Measurements from ENCODE around the gene MAP7D3.

Gene MAP7D3

DNA sequence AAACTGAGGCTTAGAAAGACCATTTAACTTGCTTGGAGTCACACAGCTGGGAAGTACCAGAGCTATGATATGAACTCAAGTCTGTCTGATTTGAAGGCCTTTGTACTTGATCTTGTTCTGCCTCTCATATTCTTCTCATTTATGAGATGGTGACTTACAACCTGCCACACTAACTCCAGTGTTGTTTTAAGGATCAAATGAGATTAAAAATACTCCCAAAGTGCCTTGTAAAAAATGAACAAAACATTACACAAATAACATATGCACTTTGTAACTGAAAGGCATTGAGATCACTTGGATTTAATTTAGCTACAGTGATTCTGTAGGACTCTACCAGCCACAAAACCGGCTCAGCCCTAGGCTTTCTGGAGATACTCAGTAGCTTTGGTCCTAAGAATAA is 15.6 kb upstream of the MAP7D3 start (continued):
- TF ChIP-seq, protein P1, sequence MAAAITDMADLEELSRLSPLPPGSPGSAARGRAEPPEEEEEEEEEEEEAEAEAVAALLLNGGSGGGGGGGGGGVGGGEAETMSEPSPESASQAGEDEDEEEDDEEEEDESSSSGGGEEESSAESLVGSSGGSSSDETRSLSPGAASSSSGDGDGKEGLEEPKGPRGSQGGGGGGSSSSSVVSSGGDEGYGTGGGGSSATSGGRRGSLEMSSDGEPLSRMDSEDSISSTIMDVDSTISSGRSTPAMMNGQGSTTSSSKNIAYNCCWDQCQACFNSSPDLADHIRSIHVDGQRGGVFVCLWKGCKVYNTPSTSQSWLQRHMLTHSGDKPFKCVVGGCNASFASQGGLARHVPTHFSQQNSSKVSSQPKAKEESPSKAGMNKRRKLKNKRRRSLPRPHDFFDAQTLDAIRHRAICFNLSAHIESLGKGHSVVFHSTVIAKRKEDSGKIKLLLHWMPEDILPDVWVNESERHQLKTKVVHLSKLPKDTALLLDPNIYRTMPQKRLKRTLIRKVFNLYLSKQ (tag by site-specific recombination; IDR thresholded peaks at IDR 0.05; ENCODE audit: borderline replicate concordance): no peak
- TF ChIP-seq ZBTB48 (tag by site-specific recombination; IDR thresholded peaks at IDR 0.05) (no peak), ZNF292 (tag by site-specific recombination; IDR thresholded peaks at IDR 0.05; ENCODE audit: borderline replicate concordance, low read depth) (no peak), ZNF785 (tag by site-specific recombination; IDR thresholded peaks at IDR 0.05) (no peak), ZNF658 (tag by site-specific recombination; IDR thresholded peaks at IDR 0.05) (no peak), ZNF626 (tag by site-specific recombination; IDR thresholded peaks at IDR 0.05) (no peak), ZNF302 (tag by site-specific recombination; IDR thresholded peaks at IDR 0.05; ENCODE audit: low read depth) (no peak), ZNF221 (tag by site-specific recombination; IDR thresholded peaks at IDR 0.05; ENCODE audit: borderline replicate concordance) (no peak), MYNN (tag by site-specific recombination; IDR thresholded peaks at IDR 0.05; ENCODE audit: borderline replicate concordance) (no peak), TSHZ1 (tag by site-specific recombination; IDR thresholded peaks at IDR 0.05; ENCODE audit: borderline replicate concordance) (peak; percentile 79; the same call in 1 of the 2 replicates), GLI4 (tag by site-specific recombination; IDR thresholded peaks at IDR 0.05) (no peak), ZNF24 (tag by site-specific recombination; IDR thresholded peaks at IDR 0.05) (peak; percentile 71; the same call in 1 of the 2 replicates), ZSCAN23 (tag by site-specific recombination; IDR thresholded peaks at IDR 0.05) (no peak), MZF1 (tag by site-specific recombination; IDR thresholded peaks at IDR 0.05; ENCODE audit: borderline replicate concordance) (no peak), ZNF596 (tag by site-specific recombination; IDR thresholded peaks at IDR 0.05) (no peak), ZFP69B (tag by site-specific recombination; IDR thresholded peaks at IDR 0.05) (no peak), ZNF37A (tag by site-specific recombination; IDR thresholded peaks at IDR 0.05) (no peak; the same call in 1 of the 2 replicates), HIC1 (tag by site-specific recombination; IDR thresholded peaks at IDR 0.05) (peak; percentile 43; the same call in 1 of the 2 replicates), ZBTB20 (tag by site-specific recombination; IDR thresholded peaks at IDR 0.05) (no peak), ZNF112 (tag by site-specific recombination; IDR thresholded peaks at IDR 0.05) (no peak), ZNF548 (tag by site-specific recombination; IDR thresholded peaks at IDR 0.05) (no peak), ZNF621 (tag by site-specific recombination; IDR thresholded peaks at IDR 0.05) (no peak), ZNF362 (tag by site-specific recombination; IDR thresholded peaks at IDR 0.05) (no peak), ZNF654 (tag by site-specific recombination; IDR thresholded peaks at IDR 0.05; ENCODE audit: low read depth) (no peak; the same call in 1 of the 2 replicates), ZNF629 (tag by site-specific recombination; IDR thresholded peaks at IDR 0.05) (peak; percentile 77), ZNF670 (tag by site-specific recombination; IDR thresholded peaks at IDR 0.05; ENCODE audit: low read depth) (no peak), WT1 (tag by site-specific recombination; IDR thresholded peaks at IDR 0.05) (peak; percentile 92)
- TF ChIP-seq, protein P2, sequence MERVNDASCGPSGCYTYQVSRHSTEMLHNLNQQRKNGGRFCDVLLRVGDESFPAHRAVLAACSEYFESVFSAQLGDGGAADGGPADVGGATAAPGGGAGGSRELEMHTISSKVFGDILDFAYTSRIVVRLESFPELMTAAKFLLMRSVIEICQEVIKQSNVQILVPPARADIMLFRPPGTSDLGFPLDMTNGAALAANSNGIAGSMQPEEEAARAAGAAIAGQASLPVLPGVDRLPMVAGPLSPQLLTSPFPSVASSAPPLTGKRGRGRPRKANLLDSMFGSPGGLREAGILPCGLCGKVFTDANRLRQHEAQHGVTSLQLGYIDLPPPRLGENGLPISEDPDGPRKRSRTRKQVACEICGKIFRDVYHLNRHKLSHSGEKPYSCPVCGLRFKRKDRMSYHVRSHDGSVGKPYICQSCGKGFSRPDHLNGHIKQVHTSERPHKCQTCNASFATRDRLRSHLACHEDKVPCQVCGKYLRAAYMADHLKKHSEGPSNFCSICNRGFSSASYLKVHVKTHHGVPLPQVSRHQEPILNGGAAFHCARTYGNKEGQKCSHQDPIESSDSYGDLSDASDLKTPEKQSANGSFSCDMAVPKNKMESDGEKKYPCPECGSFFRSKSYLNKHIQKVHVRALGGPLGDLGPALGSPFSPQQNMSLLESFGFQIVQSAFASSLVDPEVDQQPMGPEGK (tag by site-specific recombination; IDR thresholded peaks at IDR 0.05): no peak
- TF ChIP-seq, protein P3, sequence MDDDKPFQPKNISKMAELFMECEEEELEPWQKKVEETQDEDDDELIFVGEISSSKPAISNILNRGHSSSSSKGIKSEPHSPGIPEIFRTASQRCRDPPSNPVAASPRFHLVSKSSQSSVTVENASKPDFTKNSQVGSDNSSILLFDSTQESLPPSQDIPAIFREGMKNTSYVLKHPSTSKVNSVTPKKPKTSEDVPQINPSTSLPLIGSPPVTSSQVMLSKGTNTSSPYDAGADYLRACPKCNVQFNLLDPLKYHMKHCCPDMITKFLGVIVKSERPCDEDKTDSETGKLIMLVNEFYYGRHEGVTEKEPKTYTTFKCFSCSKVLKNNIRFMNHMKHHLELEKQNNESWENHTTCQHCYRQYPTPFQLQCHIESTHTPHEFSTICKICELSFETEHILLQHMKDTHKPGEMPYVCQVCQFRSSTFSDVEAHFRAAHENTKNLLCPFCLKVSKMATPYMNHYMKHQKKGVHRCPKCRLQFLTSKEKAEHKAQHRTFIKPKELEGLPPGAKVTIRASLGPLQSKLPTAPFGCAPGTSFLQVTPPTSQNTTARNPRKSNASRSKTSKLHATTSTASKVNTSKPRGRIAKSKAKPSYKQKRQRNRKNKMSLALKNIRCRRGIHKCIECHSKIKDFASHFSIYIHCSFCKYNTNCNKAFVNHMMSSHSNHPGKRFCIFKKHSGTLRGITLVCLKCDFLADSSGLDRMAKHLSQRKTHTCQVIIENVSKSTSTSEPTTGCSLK (tag by site-specific recombination; IDR thresholded peaks at IDR 0.05): no peak

Measured in HEK293 (cell line).